Vagina (tissue), 2 donors: ENCODE measurements around the gene SHISA6. TPM values are rescaled to one million over a fixed set of nuclear protein-coding genes. Genes with fewer than 3 reads are reported as not detected.
"Not testable (repeated sequence)": the region's sequence is repeated elsewhere in the genome, so short reads cannot be mapped to it uniquely, and the experiment has no call there.

ENCODE experiments used
- DNase-seq, 2 donors: peaks; one replicate each; pipeline ENCODE4 v3.0.0-alpha.2; 2017; ENCODE audit errors: extremely low spot score in 2 of 2
- H3K27ac ChIP-seq: fragments of 200-600 bp; sonication (generic); one replicate; pipeline ENCODE4 v1.5.1; 2019
- H3K27me3 ChIP-seq: fragments of 200-600 bp; sonication (generic); one replicate; pipeline ENCODE4 v1.5.1; 2019
- H3K36me3 ChIP-seq, 2 donors: fragments of 200-600 bp; sonication (generic); one replicate each; pipeline ENCODE4 v1.5.1; 2017 to 2019
- H3K4me1 ChIP-seq: fragments of 200-600 bp; sonication (generic); one replicate; pipeline ENCODE4 v1.5.1; 2019
- H3K4me3 ChIP-seq, 2 donors: fragments of 200-600 bp; sonication (generic); 1 replicate in 1 of 2; 2 replicates in 1 of 2; pipeline ENCODE4 v1.5.1; 2016 to 2019
- H3K9me3 ChIP-seq: fragments of 200-600 bp; sonication (generic); one replicate; pipeline ENCODE4 v1.5.1; 2019
- CTCF ChIP-seq, 3 experiments: fragments of 450-650 bp in 2 of 3; fragments of 200-600 bp in 1 of 3; sonication (generic) in 1 of 3; IDR thresholded peaks; one replicate each; pipeline ENCODE4 v1.5.1; 2017 to 2019; ENCODE audit warnings: antibody characterized with exemption in 3 of 3, mild to moderate bottlenecking in 2 of 3, moderate library complexity in 2 of 3
- POLR2A ChIP-seq, 2 donors: fragments of 450-650 bp; IDR thresholded peaks; one replicate each; pipeline ENCODE4 v1.6.1; 2017; ENCODE audit warnings: antibody characterized with exemption in 2 of 2, mild to moderate bottlenecking in 2 of 2, moderate library complexity in 2 of 2
- POLR2AphosphoS5 ChIP-seq, 2 donors: sonication (generic); formaldehyde crosslinking; IDR thresholded peaks; one replicate each; pipeline ENCODE4 v1.9.0; 2017; ENCODE audit warnings: antibody characterized with exemption in 2 of 2, mild to moderate bottlenecking in 2 of 2, low read depth in 1 of 2; ENCODE audit not compliant: insufficient read depth in 1 of 2
- intact Hi-C: fragments of 100-400 bp; cut with DNase I; formaldehyde crosslinking; loops from one replicate; pipeline ENCODE4 v1.15.1; 2023
- total RNA-seq: library from RNA; depleted of rRNA; stranded (reverse); fragments of >200 nt; gene quantifications from one replicate; pipeline ENCODE4 v1.2.3, GENCODE V29; 2016

SHISA6 gene
- total RNA-seq, 1 donor from 2014 or later: 1.5 TPM

GRCh38 chr17:11296994-11297393 is 56.0 kb downstream of the SHISA6 start:
- no peak for DNase-seq
- H3K9me3 ChIP-seq: no peaks in the 10 kb centered on the region

DNA sequence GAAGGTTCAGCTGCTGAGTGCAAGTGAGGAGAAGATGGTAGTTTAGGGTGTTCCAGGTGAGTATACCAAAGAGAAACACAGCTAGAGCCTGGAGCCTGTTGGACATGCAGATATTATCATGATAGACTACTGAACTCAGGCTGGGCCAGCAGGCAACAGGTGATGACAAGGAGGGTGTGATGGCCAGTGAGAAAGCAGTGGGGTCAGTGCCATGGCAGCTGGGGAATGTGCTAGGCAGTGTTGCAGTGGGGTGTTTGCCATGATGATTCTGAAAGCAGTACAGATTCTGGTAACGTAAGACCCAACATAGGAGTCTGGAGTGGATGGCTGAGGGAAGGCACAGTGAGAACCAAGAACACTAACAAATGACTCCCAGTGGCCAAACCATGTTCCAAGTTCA is 57.4 kb downstream of the SHISA6 start:
- no peak for DNase-seq
- Histone ChIP-seq H3K9me3 (no peaks in the 10 kb centered on the region), H3K4me3 (no peak overlapping the region), H3K27ac (no peak overlapping the region), H3K36me3 (no peaks in the 10 kb centered on the region), H3K4me1 (peaks cover 7% of the 10 kb centered on the region), H3K27me3 (no peaks in the 10 kb centered on the region)
- intact Hi-C loops: no loop called here
- TF ChIP-seq CTCF (IDR thresholded peaks at IDR 0.05): no peak
- TF ChIP-seq POLR2AphosphoS5 (IDR thresholded peaks at IDR 0.05; ENCODE audit: insufficient read depth in 1 of 2, low read depth in 1 of 2): no peak
- no peak for TF ChIP-seq POLR2A (IDR thresholded peaks at IDR 0.05)

More at GRCh38 chr17:11296994-11297393, 56.0 kb downstream of the SHISA6 start:
- H3K4me3 ChIP-seq: no peak overlapping the region
- peaks cover 7% of the 10 kb centered on the region for H3K4me1 ChIP-seq
- intact Hi-C loops: no loop called here
- H3K36me3 ChIP-seq: no peaks in the 10 kb centered on the region
- TF ChIP-seq CTCF (IDR thresholded peaks at IDR 0.05) (no peak), POLR2AphosphoS5 (IDR thresholded peaks at IDR 0.05; ENCODE audit: insufficient read depth in 1 of 2, low read depth in 1 of 2) (no peak), POLR2A (IDR thresholded peaks at IDR 0.05) (no peak)
- H3K27ac ChIP-seq: no peak overlapping the region
- no peaks in the 10 kb centered on the region for H3K27me3 ChIP-seq

DNA sequence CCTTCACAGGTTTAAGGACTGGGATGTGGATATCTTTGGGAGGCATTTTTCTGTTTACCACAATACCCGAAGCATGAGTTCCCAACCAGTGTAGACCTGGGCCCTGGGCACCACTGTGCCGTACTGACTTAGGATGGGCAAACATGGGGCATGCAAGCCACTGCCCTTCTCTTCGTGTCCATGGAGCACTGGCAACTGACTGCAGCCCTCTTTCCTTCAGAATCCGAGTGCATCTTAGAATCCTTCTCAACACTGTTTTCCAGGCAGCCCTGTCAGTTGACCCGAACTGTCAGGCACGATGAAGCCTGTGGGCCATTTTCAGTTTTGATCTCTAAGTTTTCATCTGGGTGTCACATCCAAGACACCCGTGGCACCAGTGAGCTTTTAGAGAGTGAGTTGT is 59.2 kb downstream of the SHISA6 start:
- Histone ChIP-seq H3K4me3 (no peak overlapping the region), H3K27ac (no peak overlapping the region), H3K4me1 (peaks cover 7% of the 10 kb centered on the region), H3K36me3 (no peaks in the 10 kb centered on the region), H3K27me3 (no peaks in the 10 kb centered on the region), H3K9me3 (no peaks in the 10 kb centered on the region)
- peak in 1 of 2 donors; percentile 52 for DNase-seq
- no peak for TF ChIP-seq CTCF (IDR thresholded peaks at IDR 0.05)
- TF ChIP-seq POLR2A (IDR thresholded peaks at IDR 0.05): no peak
- intact Hi-C loops: no loop called here

DNA sequence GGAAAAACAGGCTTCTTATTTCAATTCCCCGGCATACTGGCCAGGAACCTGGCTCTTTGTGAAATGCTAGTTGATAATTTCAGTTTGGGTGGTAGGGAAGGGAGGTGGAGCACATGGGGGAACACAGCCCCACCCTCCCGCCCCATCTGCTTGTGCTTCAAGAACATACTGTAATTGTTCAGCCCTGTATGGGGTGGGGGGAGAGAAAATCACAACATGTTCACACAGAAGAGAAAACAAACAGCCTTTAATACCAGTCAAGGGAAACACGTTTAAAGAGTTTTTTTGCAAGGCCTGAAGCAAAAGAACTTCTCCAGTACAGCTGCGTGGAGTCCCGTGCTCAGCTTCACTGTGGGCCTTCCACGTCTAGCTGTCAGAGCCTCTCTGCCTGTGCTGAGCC is 59.7 kb downstream of the SHISA6 start:
- no peak for DNase-seq
- H3K4me1 ChIP-seq: peaks cover 7% of the 10 kb centered on the region
- H3K36me3 ChIP-seq: no peaks in the 10 kb centered on the region
- no peak overlapping the region for H3K27ac ChIP-seq
- TF ChIP-seq POLR2A (IDR thresholded peaks at IDR 0.05): no peak
- no peak for TF ChIP-seq POLR2AphosphoS5 (IDR thresholded peaks at IDR 0.05; ENCODE audit: insufficient read depth in 1 of 2, low read depth in 1 of 2)
- TF ChIP-seq CTCF (IDR thresholded peaks at IDR 0.05): no peak
- H3K4me3 ChIP-seq: no peak overlapping the region
- H3K9me3 ChIP-seq: no peaks in the 10 kb centered on the region
- no peaks in the 10 kb centered on the region for H3K27me3 ChIP-seq
- intact Hi-C loops: no loop called here

- H3K4me1 ChIP-seq, intact Hi-C loops, H3K27ac ChIP-seq, H3K4me3 ChIP-seq, H3K27me3 ChIP-seq, H3K9me3 ChIP-seq, H3K36me3 ChIP-seq, DNase-seq: not testable (repeated sequence)
Measured at GRCh38 chr17:11301874-11302273, 60.9 kb downstream of the SHISA6 start.
